ENCODE measurements around the gene SV2B.

Gene SV2B

GRCh38 chr15:91279486-91279885 lies 179.4 kb downstream of the SV2B start:
- DNase-seq: no peak

GRCh38 chr15:91281947-91282346 lies 181.9 kb downstream of the SV2B start:
- DNase-seq: no peak

- DNase-seq: no peak
Measured at GRCh38 chr15:91282486-91282885, 182.4 kb downstream of the SV2B start.

GRCh38 chr15:91283155-91283554 lies 183.1 kb downstream of the SV2B start:
- DNase-seq: no peak

- no peak for DNase-seq
Measured at GRCh38 chr15:91284758-91285466, 184.9 kb downstream of the SV2B start.

- peak in 1 of 2 experiments; percentile 39 for DNase-seq
Measured at GRCh38 chr15:91289324-91289723, 189.3 kb downstream of the SV2B start.

- DNase-seq: no peak
Measured at GRCh38 chr15:91290553-91290952, 190.5 kb downstream of the SV2B start.

GRCh38 chr15:91291673-91292072 lies 191.6 kb downstream of the SV2B start:
- peak; percentile 35 to 65 for DNase-seq

GRCh38 chr15:91294344-91294743 lies 194.3 kb downstream of the SV2B start:
- peak in 1 of 2 experiments; percentile 23 for DNase-seq

GRCh38 chr15:91294795-91295194 lies 194.7 kb downstream of the SV2B start:
- no peak for DNase-seq

GRCh38 chr15:91298101-91298500 lies 198.0 kb downstream of the SV2B start:
- DNase-seq: peak; percentile 80 to 85

- DNase-seq: peak; percentile 69 to 92
Measured at GRCh38 chr15:91302588-91303439, 202.8 kb downstream of the SV2B start.

- DNase-seq: no peak
Measured at GRCh38 chr15:91304210-91304609, 204.2 kb downstream of the SV2B start.

- no peak for DNase-seq
Measured at GRCh38 chr15:91304786-91305185, 204.7 kb downstream of the SV2B start.

GRCh38 chr15:91306144-91306543 lies 206.1 kb downstream of the SV2B start:
- DNase-seq: no peak

- no peak for DNase-seq
Measured at GRCh38 chr15:91307601-91308000, 207.5 kb downstream of the SV2B start.

- no peak for DNase-seq
Measured at GRCh38 chr15:91308199-91308598, 208.1 kb downstream of the SV2B start.

- no peak for DNase-seq
Measured at GRCh38 chr15:91308855-91309254, 208.8 kb downstream of the SV2B start.

GRCh38 chr15:91311986-91312385 lies 211.9 kb downstream of the SV2B start:
- no peak for DNase-seq

- DNase-seq: no peak
Measured at GRCh38 chr15:91316126-91316525, 216.1 kb downstream of the SV2B start.

GRCh38 chr15:91318516-91318915 lies 218.5 kb downstream of the SV2B start:
- DNase-seq: no peak

- no peak for DNase-seq
Measured at GRCh38 chr15:91318931-91319330, 218.9 kb downstream of the SV2B start.

GRCh38 chr15:91319371-91320059 lies 219.5 kb downstream of the SV2B start:
- no peak for DNase-seq

GRCh38 chr15:91320101-91320500 lies 220.0 kb downstream of the SV2B start:
- no peak for DNase-seq

Measured in NCI-H526 (cell line).